GM23338 (cell line): Measurements from ENCODE around the gene SPATA25. TPM values are rescaled to one million over a fixed set of nuclear protein-coding genes. Genes with fewer than 3 reads are reported as not detected.
A peak's percentile ranks its signal among the peaks of the same experiment; 100 is the strongest.

Experiments
- ATAC-seq: fragments of 200-7000 bp; cut with Tn5 transposase; 3 replicates; pipeline ENCODE4 v1.9.1; 2020
- DNase-seq: peaks from one replicate; pipeline ENCODE4 v3.0.0-alpha.2; 2015; ENCODE audit warnings: low spot score
- H2AFZ ChIP-seq: fragments of 200-600 bp; sonication (generic); 2 replicates; pipeline ENCODE4 v1.8.0; 2016; ENCODE audit warnings: antibody characterized with exemption, mild to moderate bottlenecking, moderate library complexity
- H3F3A ChIP-seq: fragments of 200-600 bp; sonication (generic); replicated peaks from 2 replicates; pipeline ENCODE4 v1.8.0; 2017; ENCODE audit warnings: antibody characterized with exemption, mixed run types, low read depth
- H3K27ac ChIP-seq: fragments of 200-600 bp; sonication (generic); 2 replicates; pipeline ENCODE4 v1.6.1; 2016; ENCODE audit warnings: low read depth
- H3K27me3 ChIP-seq: fragments of 200-600 bp; sonication (generic); 2 replicates; pipeline ENCODE4 v1.8.0; 2016; ENCODE audit warnings: mild to moderate bottlenecking, mixed run types, moderate library complexity; ENCODE audit not compliant: insufficient read depth
- H3K36me3 ChIP-seq: fragments of 200-600 bp; sonication (generic); 2 replicates; pipeline ENCODE4 v1.8.0; 2016; ENCODE audit warnings: mild to moderate bottlenecking; ENCODE audit not compliant: insufficient read depth
- H3K4me1 ChIP-seq: fragments of 200-600 bp; sonication (generic); 2 replicates; pipeline ENCODE4 v1.8.0; 2016; ENCODE audit warnings: mild to moderate bottlenecking, moderate library complexity; ENCODE audit not compliant: insufficient read depth
- H3K4me2 ChIP-seq: fragments of 200-600 bp; sonication (generic); 2 replicates; pipeline ENCODE4 v1.7.1; 2017; ENCODE audit warnings: mixed run types
- H3K4me3 ChIP-seq: fragments of 200-600 bp; sonication (generic); 2 replicates; pipeline ENCODE4 v1.6.1; 2016; ENCODE audit warnings: mixed run types
- H3K79me2 ChIP-seq: fragments of 200-600 bp; sonication (generic); replicated peaks from 2 replicates; pipeline ENCODE4 v1.8.0; 2017; ENCODE audit warnings: mild to moderate bottlenecking; ENCODE audit not compliant: insufficient read depth
- H3K9me2 ChIP-seq: fragments of 200-600 bp; sonication (generic); 2 replicates; pipeline ENCODE4 v1.8.0; 2017; ENCODE audit not compliant: insufficient read depth
- H4K20me1 ChIP-seq: fragments of 200-600 bp; sonication (generic); replicated peaks from 2 replicates; pipeline ENCODE4 v1.8.0; 2017; ENCODE audit warnings: mild to moderate bottlenecking; ENCODE audit not compliant: insufficient read depth
- H3K27ac Mint-ChIP-seq: 2 replicates; pipeline ENCODE4 v1.8.0; 2020; ENCODE audit warnings: inconsistent platforms, mild to moderate bottlenecking, moderate library complexity, mixed read lengths
- H3K27me3 Mint-ChIP-seq: 3 replicates; pipeline ENCODE4 v1.8.0; 2022; ENCODE audit warnings: low read depth, mild to moderate bottlenecking, moderate library complexity, mixed read lengths, inconsistent platforms; ENCODE audit not compliant: insufficient read depth, poor library complexity
- H3K36me3 Mint-ChIP-seq: 3 replicates; pipeline ENCODE4 v1.8.0; 2021; ENCODE audit warnings: low read depth, mild to moderate bottlenecking, inconsistent platforms, moderate library complexity, mixed read lengths
- H3K4me1 Mint-ChIP-seq: 3 replicates; pipeline ENCODE4 v1.8.0; 2020; ENCODE audit warnings: mild to moderate bottlenecking, inconsistent platforms, mixed read lengths
- H3K4me3 Mint-ChIP-seq: 3 replicates; pipeline ENCODE4 v1.8.0; 2021; ENCODE audit warnings: moderate library complexity, mild to moderate bottlenecking, inconsistent platforms, mixed read lengths
- H3K9me3 Mint-ChIP-seq: 3 replicates; pipeline ENCODE4 v1.8.0; 2020; ENCODE audit warnings: moderate library complexity, mild to moderate bottlenecking, inconsistent platforms, mixed read lengths
- CREB1 ChIP-seq: fragments of 250-450 bp; sonication (Bioruptor Pico); IDR thresholded peaks from 2 replicates; pipeline ENCODE4 v1.5.0; 2020; ENCODE audit warnings: low read depth, mild to moderate bottlenecking, moderate library complexity
- CTCF ChIP-seq, 2 experiments: fragments of 200-600 bp in 1 of 2; sonication (generic) in 1 of 2; conservative IDR thresholded peaks; 2 replicates each; pipeline versions ENCODE4 v1.5.1 to v1.6.1; 2016 to 2017; ENCODE audit warnings: antibody characterized with exemption in 2 of 2, low read depth in 2 of 2, mild to moderate bottlenecking in 2 of 2, moderate library complexity in 1 of 2
- ETS1 ChIP-seq: IDR thresholded peaks from 2 replicates; pipeline ENCODE4 v1.6.1; 2016; ENCODE audit warnings: antibody characterized with exemption
- EZH2 ChIP-seq: fragments of 200-600 bp; sonication (generic); IDR thresholded peaks from one replicate; pipeline ENCODE4 v1.8.0; 2017; ENCODE audit warnings: antibody characterized with exemption, mild to moderate bottlenecking, low read depth; ENCODE audit not compliant: unreplicated experiment
- EZH2phosphoT487 ChIP-seq: fragments of 200-600 bp; sonication (generic); IDR thresholded peaks from one replicate; pipeline ENCODE4 v1.8.1; 2018; ENCODE audit warnings: antibody characterized with exemption; ENCODE audit not compliant: unreplicated experiment
- JUNB ChIP-seq: IDR thresholded peaks from one replicate; pipeline ENCODE4 v1.6.1; 2016; ENCODE audit warnings: antibody characterized with exemption; ENCODE audit not compliant: unreplicated experiment
- NANOG ChIP-seq: IDR thresholded peaks from 2 replicates; pipeline ENCODE4 v1.6.1; 2016; ENCODE audit warnings: antibody characterized with exemption, borderline replicate concordance
- POLR2AphosphoS5 ChIP-seq: IDR thresholded peaks from 2 replicates; pipeline ENCODE4 v1.6.1; 2016; ENCODE audit warnings: antibody characterized with exemption, low read depth
- REST ChIP-seq: IDR thresholded peaks from one replicate; pipeline ENCODE4 v1.6.1; 2018; ENCODE audit warnings: antibody characterized with exemption; ENCODE audit not compliant: unreplicated experiment
- STAT1 ChIP-seq: IDR thresholded peaks from one replicate; pipeline ENCODE4 v1.6.1; 2016; ENCODE audit warnings: antibody characterized with exemption; ENCODE audit not compliant: unreplicated experiment
- ZNF114 ChIP-seq: fragments of 250-450 bp; sonication (Bioruptor Pico); IDR thresholded peaks from 2 replicates; pipeline ENCODE4 v1.5.0; 2020; ENCODE audit warnings: mild to moderate bottlenecking, moderate library complexity
- ZNF331 ChIP-seq: fragments of 250-450 bp; sonication (Bioruptor Pico); IDR thresholded peaks from 2 replicates; pipeline ENCODE4 v1.5.0; 2020; ENCODE audit warnings: low read depth, mild to moderate bottlenecking, moderate library complexity
- ZNF462 ChIP-seq: fragments of 250-450 bp; sonication (Bioruptor Pico); IDR thresholded peaks from 2 replicates; pipeline ENCODE4 v1.5.0; 2020; ENCODE audit warnings: mild to moderate bottlenecking, moderate library complexity
- polyA plus RNA-seq: library from polyadenylated mRNA; unstranded; fragments of >200 nt; fragmentation: Nextera tagmentation; extraction: Ambion mirVana; gene quantifications from 2 replicates; pipeline ENCODE4 v1.2.1, GENCODE V29; 2016
- total RNA-seq: library from RNA; depleted of rRNA; stranded (reverse); fragments of >200 nt; shearing (Covaris generic); gene quantifications from 2 replicates; pipeline ENCODE4 v1.2.3, GENCODE V29; 2014

Gene SPATA25
- total and polyA plus RNA-seq, 2 experiments from 2014 or later, result 7.5 TPM; not detected in 1

GRCh38 chr20:45935416-45936046, 48.1 kb upstream of the SPATA25 start:
- H3K79me2 ChIP-seq, result peaks cover 29% of the 10 kb centered on the region

More at GRCh38 chr20:45935416-45936046, 48.1 kb upstream of the SPATA25 start:
- TF ChIP-seq POLR2AphosphoS5 (no peak), NANOG (no peak), ZNF462 (CRISPR knock-in tag) (no peak), EZH2phosphoT487 (no peak), CTCF (conservative IDR thresholded peaks at IDR 0.05; ENCODE audit: low read depth in 2 of 2) (no peak), ETS1 (no peak), ZNF114 (CRISPR knock-in tag) (no peak), ZNF331 (CRISPR knock-in tag) (no peak), EZH2 (no peak), STAT1 (no peak), CREB1 (no peak), JUNB (no peak), REST (no peak)
- ATAC-seq, result no peak
- peak overlapping the region; percentile 95 for H3K27ac Mint-ChIP-seq
- no peak overlapping the region for H2AFZ ChIP-seq
- H3K4me1 Mint-ChIP-seq, result peaks cover 39% of the 10 kb centered on the region
- H3K36me3 Mint-ChIP-seq, result peaks cover 42% of the 10 kb centered on the region
- H3K36me3 ChIP-seq, result peaks cover 12% of the 10 kb centered on the region; the same call in 1 of the 2 replicates
- no peaks in the 10 kb centered on the region for H4K20me1 ChIP-seq
- peaks cover 26% of the 10 kb centered on the region for H3F3A ChIP-seq
- H3K9me2 ChIP-seq, result no peaks in the 10 kb centered on the region
- no peaks in the 10 kb centered on the region for H3K27me3 ChIP-seq
- no peak for DNase-seq
- H3K4me1 ChIP-seq, result peaks cover 33% of the 10 kb centered on the region
- peak overlapping the region; percentile 68 for H3K27ac ChIP-seq
- peak overlapping the region; percentile 80 for H3K4me2 ChIP-seq
- H3K4me3 Mint-ChIP-seq, result peak overlapping the region; percentile 89
- peak overlapping the region; percentile 61 for H3K4me3 ChIP-seq
- peaks cover 19% of the 10 kb centered on the region for H3K27me3 Mint-ChIP-seq
- peaks cover 3% of the 10 kb centered on the region; the same call in 1 of the 3 replicates for H3K9me3 Mint-ChIP-seq
